Tibial nerve (tissue), 4 donors: ENCODE measurements around the gene UBN2. TPM values are rescaled to one million over a fixed set of nuclear protein-coding genes. Genes with fewer than 3 reads are reported as not detected.

ENCODE experiments used
- DNase-seq, 2 donors: peaks; one replicate each; pipeline ENCODE4 v3.0.0-alpha.2; 2019; ENCODE audit warnings: low spot score in 2 of 2
- H3K27ac ChIP-seq, 4 donors: fragments of 200-600 bp; sonication (generic) in 3 of 4; one replicate each; pipeline ENCODE4 v1.5.1; 2017 to 2019; ENCODE audit warnings: mild to moderate bottlenecking in 1 of 4
- H3K27me3 ChIP-seq, 2 donors: fragments of 200-600 bp; sonication (generic) in 1 of 2; one replicate each; pipeline versions ENCODE4 v1.5.1 to v1.6.0; 2017 to 2019
- H3K36me3 ChIP-seq, 3 donors: fragments of 200-600 bp; sonication (generic); one replicate each; pipeline ENCODE4 v1.5.1; 2018 to 2019
- H3K4me1 ChIP-seq, 4 donors: fragments of 200-600 bp; sonication (generic) in 3 of 4; one replicate each; pipeline ENCODE4 v1.5.1; 2017 to 2019
- H3K4me3 ChIP-seq, 4 donors: fragments of 200-600 bp; sonication (generic) in 3 of 4; one replicate each; pipeline ENCODE4 v1.5.1; 2017 to 2019; ENCODE audit warnings: mild to moderate bottlenecking in 1 of 4, moderate library complexity in 1 of 4
- H3K9me3 ChIP-seq, 4 donors: fragments of 200-600 bp; sonication (generic) in 3 of 4; one replicate each; pipeline ENCODE4 v1.5.1; 2017 to 2019
- EP300 ChIP-seq, 2 donors: sonication (generic); formaldehyde crosslinking; IDR thresholded peaks; one replicate each; pipeline ENCODE4 v1.6.1; 2017; ENCODE audit warnings: antibody characterized with exemption in 2 of 2, mild to moderate bottlenecking in 1 of 2
- POLR2A ChIP-seq, 2 donors: fragments of 450-650 bp; IDR thresholded peaks; one replicate each; pipeline ENCODE4 v1.6.1; 2017; ENCODE audit warnings: antibody characterized with exemption in 2 of 2, mild to moderate bottlenecking in 2 of 2, moderate library complexity in 2 of 2
- WGBS, 2 donors: methylation state at CpG; one replicate each; pipeline ENCODE4 v1.1.5; 2018; 5-methylcytosine and 5-hydroxymethylcytosine counted together
- total RNA-seq, 4 donors: library from RNA; depleted of rRNA; stranded (reverse); fragments of >200 nt; gene quantifications; one replicate each; pipeline ENCODE4 v1.1.0, GENCODE V29; 2016
- TF ChIP-seq, protein P1 (sequence below), 5 experiments: fragments of 200-600 bp in 3 of 5; fragments of 450-650 bp in 2 of 5; sonication (generic) in 3 of 5; IDR thresholded peaks; one replicate each; pipeline ENCODE4 v1.5.1; 2016 to 2019; ENCODE audit warnings: antibody characterized with exemption in 5 of 5, mild to moderate bottlenecking in 3 of 5, moderate library complexity in 2 of 5

The UBN2 gene
- total RNA-seq, 4 donors from 2014 or later: 16.7 to 20.9 (median 19.2) TPM

DNA sequence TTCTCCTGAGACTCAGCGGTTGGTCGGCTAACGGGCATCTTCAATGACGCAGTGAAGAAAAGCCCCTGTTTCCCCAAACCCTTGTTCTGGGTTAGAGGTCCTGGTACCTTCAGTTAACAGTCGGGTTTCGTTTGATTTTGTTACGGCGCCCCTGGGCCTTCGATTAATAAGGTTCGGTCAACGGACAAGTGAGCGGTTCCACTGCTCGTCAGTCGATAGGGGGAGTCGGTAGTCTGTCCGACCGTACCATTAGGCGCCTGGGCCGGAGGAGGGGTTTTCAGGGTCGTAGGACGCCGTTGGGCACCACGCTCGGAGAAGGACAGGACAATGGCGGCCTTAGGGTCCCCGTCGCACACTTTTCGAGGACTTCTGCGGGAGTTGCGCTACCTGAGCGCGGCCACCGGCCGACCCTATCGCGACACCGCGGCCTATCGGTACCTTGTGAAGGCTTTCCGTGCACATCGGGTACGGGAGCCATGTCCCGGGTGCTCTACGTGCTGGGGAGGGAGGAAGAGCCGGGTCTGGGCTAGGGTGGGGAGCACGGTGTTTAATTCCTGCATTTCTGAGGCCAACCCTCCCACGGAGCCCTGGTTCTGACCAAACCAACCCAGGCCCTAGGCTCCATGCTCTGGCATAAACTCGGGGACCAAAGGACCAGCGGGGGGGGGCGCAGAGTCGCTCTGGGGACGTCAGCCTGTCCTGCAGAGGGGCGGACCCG, 110.2 kb downstream of the UBN2 start, which contains the start of gene FMC1:
Gene FMC1 (plus strand): TSS at position 280 of the 718 bp plus-strand sequence. CDS start 48 bp downstream, at position 328.
- Histone ChIP-seq H3K27ac (peak within 1 kb of the TSS; percentile 98 to 100 (median 100)), H3K27me3 (no peaks in the 10 kb centered on the region), H3K4me3 (peak within 1 kb of the TSS; percentile 80 to 94 (median 86)), H3K4me1 (peaks cover 0 to 17% (median 12%) of the 10 kb centered on the region in 4 donors), H3K36me3 (peaks cover 0 to 10% (median 0%) of the 10 kb centered on the region in 3 donors), H3K9me3 (peaks cover 0 to 9% (median 0%) of the 10 kb centered on the region in 4 donors)
- DNase-seq: peak; percentile 88 to 89
- TF ChIP-seq, protein P1, sequence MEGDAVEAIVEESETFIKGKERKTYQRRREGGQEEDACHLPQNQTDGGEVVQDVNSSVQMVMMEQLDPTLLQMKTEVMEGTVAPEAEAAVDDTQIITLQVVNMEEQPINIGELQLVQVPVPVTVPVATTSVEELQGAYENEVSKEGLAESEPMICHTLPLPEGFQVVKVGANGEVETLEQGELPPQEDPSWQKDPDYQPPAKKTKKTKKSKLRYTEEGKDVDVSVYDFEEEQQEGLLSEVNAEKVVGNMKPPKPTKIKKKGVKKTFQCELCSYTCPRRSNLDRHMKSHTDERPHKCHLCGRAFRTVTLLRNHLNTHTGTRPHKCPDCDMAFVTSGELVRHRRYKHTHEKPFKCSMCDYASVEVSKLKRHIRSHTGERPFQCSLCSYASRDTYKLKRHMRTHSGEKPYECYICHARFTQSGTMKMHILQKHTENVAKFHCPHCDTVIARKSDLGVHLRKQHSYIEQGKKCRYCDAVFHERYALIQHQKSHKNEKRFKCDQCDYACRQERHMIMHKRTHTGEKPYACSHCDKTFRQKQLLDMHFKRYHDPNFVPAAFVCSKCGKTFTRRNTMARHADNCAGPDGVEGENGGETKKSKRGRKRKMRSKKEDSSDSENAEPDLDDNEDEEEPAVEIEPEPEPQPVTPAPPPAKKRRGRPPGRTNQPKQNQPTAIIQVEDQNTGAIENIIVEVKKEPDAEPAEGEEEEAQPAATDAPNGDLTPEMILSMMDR (IDR thresholded peaks at IDR 0.05): peak; percentile 37 to 83 (median 55)
- peak in 1 of 2 donors; percentile 96 for TF ChIP-seq EP300 (IDR thresholded peaks at IDR 0.05)
- peak; percentile 88 to 92 for TF ChIP-seq POLR2A (IDR thresholded peaks at IDR 0.05)
- 0 to 1% methylated on average over 50 to 53 of the region's 54 CpGs for WGBS, 2 donors

DNA sequence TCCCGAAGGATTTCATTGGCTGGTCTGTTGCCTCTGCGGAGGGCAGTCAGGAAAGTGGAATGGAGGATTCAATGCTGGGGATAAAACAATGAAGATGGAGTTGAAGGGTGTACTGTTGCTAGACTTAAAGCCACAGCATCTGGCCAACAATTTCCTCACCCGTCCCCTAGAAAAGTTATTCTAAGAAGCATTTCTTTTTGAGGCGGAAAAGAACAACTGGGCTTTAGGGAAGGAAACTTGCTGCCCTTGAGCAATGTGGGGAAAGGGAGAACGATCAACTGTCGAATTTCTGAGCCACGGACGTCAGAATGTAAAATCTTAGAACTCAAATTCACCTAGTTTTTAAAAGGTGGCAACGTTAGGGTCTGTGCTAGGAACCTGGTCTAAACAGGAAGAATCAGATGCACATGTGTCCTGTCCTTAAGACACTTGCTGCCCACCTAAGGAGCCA, 110.8 kb downstream of the UBN2 start:
- peaks cover 0 to 16% (median 0%) of the 10 kb centered on the region in 3 donors for H3K36me3 ChIP-seq
- H3K4me1 ChIP-seq: peaks cover 0 to 17% (median 12%) of the 10 kb centered on the region in 4 donors
- peaks cover 0 to 9% (median 0%) of the 10 kb centered on the region in 4 donors for H3K9me3 ChIP-seq
- H3K4me3 ChIP-seq: peak overlapping the region; percentile 80 to 94 (median 86)
- no peak for DNase-seq
- TF ChIP-seq, protein P1 (IDR thresholded peaks at IDR 0.05): no peak
- peak in 1 of 2 donors; percentile 39 for TF ChIP-seq EP300 (IDR thresholded peaks at IDR 0.05)
- peak in 1 of 2 donors; percentile 49 for TF ChIP-seq POLR2A (IDR thresholded peaks at IDR 0.05)
- H3K27ac ChIP-seq: peak overlapping the region; percentile 98 to 100 (median 100)
- H3K27me3 ChIP-seq: no peaks in the 10 kb centered on the region
- WGBS, 2 donors: 1% methylated on average over 9 of the region's 9 CpGs

DNA sequence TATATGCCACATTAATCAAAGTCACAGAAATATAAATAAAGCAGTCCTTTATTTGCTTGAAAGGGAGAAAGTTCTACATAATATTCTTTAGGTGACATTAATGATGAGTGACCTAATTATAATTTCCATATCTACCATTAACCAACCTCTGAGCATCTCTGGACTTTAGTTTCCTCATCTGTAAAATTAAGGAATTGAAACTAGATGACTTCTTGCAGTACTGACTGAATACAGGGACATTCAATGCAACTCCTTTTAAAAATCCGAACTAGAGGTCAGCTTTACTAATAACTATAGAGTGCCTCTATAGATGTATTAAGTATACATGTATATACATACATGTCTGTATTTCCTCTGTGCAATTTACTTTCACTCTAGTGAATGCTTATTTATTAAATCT, 114.0 kb downstream of the UBN2 start:
- DNase-seq: no peak

DNA sequence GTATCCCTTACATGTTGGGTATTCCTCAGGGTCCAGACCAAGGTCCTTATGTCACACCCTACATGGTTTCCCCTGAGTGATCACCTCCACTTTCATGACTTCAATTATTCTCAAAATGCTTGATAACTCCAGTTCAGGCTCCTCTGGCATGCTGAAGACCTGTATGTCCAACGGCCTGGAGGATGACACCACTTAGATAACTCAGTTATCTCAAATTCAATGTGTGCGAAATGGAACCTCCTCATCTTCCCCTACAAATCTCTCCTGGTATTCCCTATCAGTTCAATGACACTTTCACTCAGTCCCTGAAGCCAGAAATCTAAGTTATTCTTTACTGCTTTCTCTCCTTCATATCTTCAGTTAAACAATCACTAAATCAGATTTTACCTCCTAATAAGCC, 120.0 kb downstream of the UBN2 start:
- H3K4me3 ChIP-seq: no peak overlapping the region
- 97 to 100% methylated on average over 2 of the region's 2 CpGs for WGBS, 2 donors
- TF ChIP-seq EP300 (IDR thresholded peaks at IDR 0.05) (no peak), POLR2A (IDR thresholded peaks at IDR 0.05) (no peak)
- TF ChIP-seq, protein P1 (IDR thresholded peaks at IDR 0.05): no peak
- no peaks in the 10 kb centered on the region for H3K27me3 ChIP-seq
- no peak for DNase-seq
- peaks cover 0 to 50% (median 0%) of the 10 kb centered on the region in 3 donors for H3K36me3 ChIP-seq
- H3K9me3 ChIP-seq: no peaks in the 10 kb centered on the region
- H3K4me1 ChIP-seq: no peaks in the 10 kb centered on the region
- no peak overlapping the region for H3K27ac ChIP-seq

More for the DNA sequence above, 114.0 kb downstream of the UBN2 start:
- Histone ChIP-seq H3K27me3 (no peaks in the 10 kb centered on the region), H3K36me3 (peaks cover 0 to 45% (median 0%) of the 10 kb centered on the region in 3 donors), H3K4me1 (peaks cover 0 to 17% (median 12%) of the 10 kb centered on the region in 4 donors), H3K9me3 (peaks cover 0 to 1% (median 0%) of the 10 kb centered on the region in 4 donors), H3K4me3 (no peak overlapping the region), H3K27ac (no peak overlapping the region)
- TF ChIP-seq, protein P1 (IDR thresholded peaks at IDR 0.05): no peak
- no peak for TF ChIP-seq EP300 (IDR thresholded peaks at IDR 0.05)
- 80 to 82% methylated on average over 1 of the region's 1 CpG for WGBS, 2 donors

DNA sequence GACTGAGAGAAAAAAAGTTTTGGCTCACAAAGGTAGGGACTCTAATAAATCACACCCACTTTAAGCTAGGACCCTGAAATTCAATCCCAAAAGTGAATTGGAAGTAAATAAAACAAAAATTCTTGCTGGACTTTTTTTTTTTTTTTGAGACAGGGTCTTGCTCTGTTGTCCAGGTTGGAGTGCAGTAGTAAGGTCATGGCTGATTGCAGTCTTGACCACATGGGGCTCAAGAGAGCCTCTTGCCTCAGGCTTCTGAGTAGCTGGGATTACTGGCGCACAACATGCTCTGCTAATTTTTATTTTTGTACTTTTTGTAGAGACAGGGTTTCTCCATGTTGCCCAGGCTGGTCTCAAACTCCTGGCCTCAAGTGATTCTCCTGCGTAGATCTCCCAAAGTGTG, 123.7 kb downstream of the UBN2 start:
- H3K4me3 ChIP-seq: no peak overlapping the region
- WGBS, 2 donors: 94 to 98% methylated on average over 2 of the region's 2 CpGs
- peaks cover 0 to 15% (median 0%) of the 10 kb centered on the region in 3 donors for H3K36me3 ChIP-seq
- TF ChIP-seq, protein P1 (IDR thresholded peaks at IDR 0.05): no peak
- TF ChIP-seq EP300 (IDR thresholded peaks at IDR 0.05) (no peak), POLR2A (IDR thresholded peaks at IDR 0.05) (no peak)
- peaks cover 0 to 9% (median 2%) of the 10 kb centered on the region in 4 donors for H3K4me1 ChIP-seq
- H3K27ac ChIP-seq: no peak overlapping the region
- DNase-seq: no peak
- H3K27me3 ChIP-seq: no peaks in the 10 kb centered on the region
- H3K9me3 ChIP-seq: no peaks in the 10 kb centered on the region
